PC-3 (cell line): ENCODE results near the gene KLHL21.

Experiments used
- EZH2 ChIP-seq: fragments of 300-600 bp; sonication (generic); IDR thresholded peaks from one replicate; pipeline ENCODE4 v1.6.1; 2017; ENCODE audit warnings: antibody characterized with exemption, mild to moderate bottlenecking, low read length; ENCODE audit not compliant: unreplicated experiment
- EZH2phosphoT487 ChIP-seq: fragments of 300-600 bp; sonication (generic); IDR thresholded peaks from 2 replicates; pipeline ENCODE4 v1.6.1; 2018; ENCODE audit warnings: mild to moderate bottlenecking, antibody characterized with exemption, low read length, borderline replicate concordance
- TF ChIP-seq, protein P1 (sequence below): fragments of 300-600 bp; sonication (generic); conservative IDR thresholded peaks from 2 replicates; pipeline ENCODE4 v1.5.1; 2017; ENCODE audit warnings: antibody characterized with exemption, low read depth, mild to moderate bottlenecking, low read length

DNA sequence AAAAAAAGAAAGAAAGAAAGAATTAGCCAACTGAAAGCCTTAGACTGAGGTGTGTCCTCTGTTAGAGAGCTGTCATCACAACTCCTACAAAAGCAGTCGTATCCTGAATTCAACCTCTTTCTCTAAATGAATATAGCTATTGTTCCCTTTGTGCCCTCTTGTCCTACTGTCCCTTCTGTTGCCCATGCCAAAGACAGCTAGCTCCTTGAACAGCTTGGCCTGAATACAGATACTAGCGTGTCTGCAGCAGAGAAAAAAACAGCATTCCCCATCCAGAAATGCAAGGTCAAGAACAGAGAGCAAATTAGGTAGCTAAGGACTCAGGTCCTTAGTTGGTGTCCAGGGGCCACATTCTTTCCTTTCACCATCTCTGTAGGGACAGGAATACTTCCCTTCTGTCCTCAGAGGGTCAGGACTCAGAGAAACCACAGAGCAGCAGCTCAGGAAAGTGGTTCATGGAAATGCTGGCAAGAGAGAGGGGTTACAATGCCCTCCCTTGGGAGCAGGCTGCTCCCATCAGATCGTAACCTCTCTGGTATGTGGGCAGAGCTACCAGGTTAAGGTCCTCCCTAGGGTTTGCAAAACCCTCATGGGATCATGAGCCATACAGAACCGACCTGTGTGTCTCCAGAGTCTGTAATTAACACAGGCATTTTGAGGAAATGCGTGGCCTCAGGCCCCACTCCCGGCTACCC is 24.7 kb downstream of the KLHL21 start:
- TF ChIP-seq, protein P1, sequence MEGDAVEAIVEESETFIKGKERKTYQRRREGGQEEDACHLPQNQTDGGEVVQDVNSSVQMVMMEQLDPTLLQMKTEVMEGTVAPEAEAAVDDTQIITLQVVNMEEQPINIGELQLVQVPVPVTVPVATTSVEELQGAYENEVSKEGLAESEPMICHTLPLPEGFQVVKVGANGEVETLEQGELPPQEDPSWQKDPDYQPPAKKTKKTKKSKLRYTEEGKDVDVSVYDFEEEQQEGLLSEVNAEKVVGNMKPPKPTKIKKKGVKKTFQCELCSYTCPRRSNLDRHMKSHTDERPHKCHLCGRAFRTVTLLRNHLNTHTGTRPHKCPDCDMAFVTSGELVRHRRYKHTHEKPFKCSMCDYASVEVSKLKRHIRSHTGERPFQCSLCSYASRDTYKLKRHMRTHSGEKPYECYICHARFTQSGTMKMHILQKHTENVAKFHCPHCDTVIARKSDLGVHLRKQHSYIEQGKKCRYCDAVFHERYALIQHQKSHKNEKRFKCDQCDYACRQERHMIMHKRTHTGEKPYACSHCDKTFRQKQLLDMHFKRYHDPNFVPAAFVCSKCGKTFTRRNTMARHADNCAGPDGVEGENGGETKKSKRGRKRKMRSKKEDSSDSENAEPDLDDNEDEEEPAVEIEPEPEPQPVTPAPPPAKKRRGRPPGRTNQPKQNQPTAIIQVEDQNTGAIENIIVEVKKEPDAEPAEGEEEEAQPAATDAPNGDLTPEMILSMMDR: no peak
- TF ChIP-seq EZH2phosphoT487 (no peak), EZH2 (no peak)
